Endodermal cell (in vitro differentiated cells): Measurements from ENCODE around the gene TFF2. TPM values are rescaled to one million over a fixed set of nuclear protein-coding genes. Genes with fewer than 3 reads are reported as not detected.
A peak's percentile ranks its signal among the peaks of the same experiment; 100 is the strongest.

ENCODE experiments used
- DNase-seq: peaks from one replicate; pipeline ENCODE4 v3.0.0-alpha.2; 2017
- H3K27ac ChIP-seq: 2 replicates; pipeline ENCODE4 v1.5.1; 2013; ENCODE audit warnings: mild to moderate bottlenecking, low read depth, low read length, moderate library complexity
- H3K27me3 ChIP-seq: 2 replicates; pipeline ENCODE4 v1.6.1; 2013; ENCODE audit warnings: mild to moderate bottlenecking, low read length, moderate library complexity; ENCODE audit not compliant: insufficient read depth, control insufficient read depth, poor library complexity, severe bottlenecking
- H3K36me3 ChIP-seq: 2 replicates; pipeline ENCODE4 v1.7.0; 2013; ENCODE audit warnings: mild to moderate bottlenecking, low read length, moderate library complexity; ENCODE audit not compliant: control insufficient read depth, insufficient read depth
- H3K4me1 ChIP-seq: one replicate; pipeline ENCODE4 v1.7.0; 2013; ENCODE audit warnings: low read length; ENCODE audit not compliant: control insufficient read depth, insufficient read depth
- H3K4me3 ChIP-seq: 2 replicates; pipeline ENCODE4 v1.5.1; 2013; ENCODE audit warnings: mild to moderate bottlenecking, low read length, moderate library complexity
- H3K9ac ChIP-seq: 2 replicates; pipeline ENCODE4 v1.6.1; 2013; ENCODE audit warnings: mild to moderate bottlenecking, low read length, moderate library complexity; ENCODE audit not compliant: poor library complexity, severe bottlenecking; ENCODE audit errors: extremely low read depth
- H3K9me3 ChIP-seq: 2 replicates; pipeline ENCODE4 v1.6.1; 2013; ENCODE audit warnings: mild to moderate bottlenecking, low read length, moderate library complexity; ENCODE audit not compliant: control insufficient read depth
- H3K27ac Mint-ChIP-seq: 2 replicates; pipeline ENCODE4 v1.8.0; 2020; ENCODE audit warnings: mixed read lengths
- H3K27me3 Mint-ChIP-seq: 2 replicates; pipeline ENCODE4 v1.8.0; 2021; ENCODE audit warnings: mild to moderate bottlenecking, mixed read lengths; ENCODE audit not compliant: insufficient read depth
- H3K36me3 Mint-ChIP-seq: 2 replicates; pipeline ENCODE4 v1.8.0; 2020; ENCODE audit warnings: low read depth, mixed read lengths
- H3K4me1 Mint-ChIP-seq: 2 replicates; pipeline ENCODE4 v1.8.0; 2020; ENCODE audit warnings: mixed read lengths
- H3K4me3 Mint-ChIP-seq: 2 replicates; pipeline ENCODE4 v1.8.0; 2020; ENCODE audit warnings: mild to moderate bottlenecking, moderate library complexity, mixed read lengths
- H3K9me3 Mint-ChIP-seq: 2 replicates; pipeline ENCODE4 v1.8.0; 2020; ENCODE audit warnings: mild to moderate bottlenecking, mixed read lengths
- CTCF ChIP-seq: fragments of 200-600 bp; sonication (generic); conservative IDR thresholded peaks from 2 replicates; pipeline ENCODE4 v1.5.0; 2021; ENCODE audit warnings: antibody characterized with exemption, mild to moderate bottlenecking
- WGBS, 2 experiments: methylation state at CpG; one replicate each; pipeline versions ENCODE4 v1.1.5 to v1.1.7; 2013; ENCODE audit warnings: missing lambda C conversion rate in 2 of 2, mixed read lengths in 1 of 2; ENCODE audit not compliant: insufficient coverage in 1 of 2, insufficient read length in 1 of 2; 5-methylcytosine and 5-hydroxymethylcytosine counted together
- total RNA-seq, 2 donors: library from RNA; stranded (reverse); fragmentation: NEBNext Ultra II Directional in 1 of 2; extraction: Animal tissue kit (Norgen Biotek cat#: 25700) in 1 of 2; gene quantifications; 2 replicates in 1 of 2; 3 replicates in 1 of 2; pipeline ENCODE4 v1.2.1, GENCODE V29; 2021

TFF2 gene
- total RNA-seq, 2 donors from 2014 or later = not detected

DNA sequence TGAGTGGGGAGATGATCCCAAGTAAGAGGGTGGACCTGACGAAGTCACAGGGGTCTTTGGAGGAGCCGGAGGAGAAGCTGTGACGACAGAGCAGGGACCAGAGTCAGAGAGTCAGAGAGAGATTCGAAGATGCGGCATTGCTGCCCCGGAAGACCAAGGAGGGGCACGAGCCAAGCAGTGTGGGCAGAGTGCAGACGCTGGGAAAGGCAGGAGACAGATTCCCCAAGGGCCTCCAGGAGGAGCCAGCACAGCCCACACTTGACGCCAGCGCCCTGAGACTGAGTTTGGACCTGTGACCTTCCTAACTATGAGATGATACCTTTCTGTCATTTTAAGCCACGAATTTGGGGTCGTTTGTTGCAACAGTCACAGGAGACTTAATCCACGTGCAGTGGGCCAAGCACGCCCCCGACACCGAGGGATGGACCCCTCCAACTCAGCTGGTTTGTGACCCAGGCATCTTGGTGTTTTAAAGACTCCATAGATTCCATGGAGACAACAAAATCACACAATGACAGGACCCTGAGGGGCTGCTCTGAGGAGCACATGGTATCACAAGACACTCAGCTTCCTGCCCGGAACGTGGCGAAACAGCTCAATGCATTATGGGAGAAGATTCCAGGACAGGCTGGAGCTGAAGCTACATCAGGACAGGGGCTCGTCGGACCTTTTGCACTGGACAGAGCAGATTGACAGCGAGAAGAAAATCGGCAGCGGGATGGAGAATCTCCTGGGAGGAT lies 26.6 kb upstream of the TFF2 start:
- Mint-ChIP-seq H3K36me3 (no peaks in the 10 kb centered on the region), H3K27ac (no peak overlapping the region), H3K27me3 (peaks cover 4% of the 10 kb centered on the region), H3K4me1 (peaks cover 4% of the 10 kb centered on the region), H3K9me3 (peaks cover 8% of the 10 kb centered on the region), H3K4me3 (no peak overlapping the region)
- DNase-seq = no peak
- Histone ChIP-seq H3K9me3 (no peaks in the 10 kb centered on the region), H3K4me1 (no peaks in the 10 kb centered on the region), H3K36me3 (no peaks in the 10 kb centered on the region), H3K27ac (no peak overlapping the region), H3K4me3 (no peak overlapping the region), H3K27me3 (no peaks in the 10 kb centered on the region), H3K9ac (no peak overlapping the region)
- 86 to 88% methylated on average over 17 to 24 of the region's 24 CpGs for WGBS, 2 experiments
- TF ChIP-seq CTCF = no peak

GRCh38 chr21:42376338-42376982 lies 25.7 kb upstream of the TFF2 start:
- Histone ChIP-seq H3K27me3 (no peaks in the 10 kb centered on the region), H3K27ac (no peak overlapping the region), H3K4me1 (no peaks in the 10 kb centered on the region), H3K4me3 (no peak overlapping the region), H3K9me3 (no peaks in the 10 kb centered on the region), H3K36me3 (no peaks in the 10 kb centered on the region), H3K9ac (no peak overlapping the region)
- peaks cover under 1% of the 10 kb centered on the region for H3K9me3 Mint-ChIP-seq
- no peak overlapping the region for H3K27ac Mint-ChIP-seq
- H3K27me3 Mint-ChIP-seq = peaks cover 4% of the 10 kb centered on the region
- peak; percentile 46 for TF ChIP-seq CTCF
- DNase-seq = peak; percentile 64
- H3K4me1 Mint-ChIP-seq = peaks cover 4% of the 10 kb centered on the region
- WGBS, 2 experiments = 91 to 94% methylated on average over 21 to 32 of the region's 32 CpGs
- no peak overlapping the region for H3K4me3 Mint-ChIP-seq
- H3K36me3 Mint-ChIP-seq = no peaks in the 10 kb centered on the region

DNA sequence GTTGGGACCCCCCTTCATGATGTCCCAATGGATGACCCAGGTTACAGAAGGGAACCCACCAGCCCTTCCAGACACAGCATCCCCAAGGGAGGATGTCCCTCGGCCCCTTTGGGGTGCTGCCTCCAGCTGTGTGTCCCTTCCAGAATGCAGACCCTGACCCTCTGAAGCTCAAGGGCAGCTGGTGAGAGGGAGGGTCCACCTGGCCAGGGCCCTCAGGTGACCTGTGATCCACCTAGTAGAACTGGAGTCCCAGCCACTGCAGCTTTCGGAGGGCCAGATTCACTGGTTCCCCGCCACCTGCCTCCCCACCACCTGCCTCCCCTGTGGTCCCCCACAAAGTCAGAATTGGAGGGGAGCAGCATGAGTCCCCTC lies 25.2 kb upstream of the TFF2 start:
- peaks cover 4% of the 10 kb centered on the region for H3K27me3 Mint-ChIP-seq
- H3K36me3 Mint-ChIP-seq = no peaks in the 10 kb centered on the region

More for the DNA sequence above, 25.2 kb upstream of the TFF2 start:
- H3K36me3 ChIP-seq = no peaks in the 10 kb centered on the region
- H3K4me1 ChIP-seq = no peaks in the 10 kb centered on the region
- H3K27me3 ChIP-seq = no peaks in the 10 kb centered on the region
- H3K9ac ChIP-seq = no peak overlapping the region
- no peak for DNase-seq
- no peak for TF ChIP-seq CTCF
- Mint-ChIP-seq H3K9me3 (no peaks in the 10 kb centered on the region), H3K4me1 (peaks cover 4% of the 10 kb centered on the region), H3K4me3 (no peak overlapping the region), H3K27ac (no peak overlapping the region)
- no peak overlapping the region for H3K4me3 ChIP-seq
- H3K9me3 ChIP-seq = no peaks in the 10 kb centered on the region
- no peak overlapping the region for H3K27ac ChIP-seq
- 91 to 100% methylated on average over 3 of the region's 3 CpGs for WGBS, 2 experiments
